SU-DHL-6 (cell line): ENCODE measurements around the gene FDX2.

Experiments used
- H2AFZ ChIP-seq: fragments of 200-600 bp; sonication (generic); 2 replicates; pipeline ENCODE4 v1.6.1; 2014; ENCODE audit warnings: low read depth, mild to moderate bottlenecking, moderate library complexity, mixed read lengths, antibody characterized with exemption, low read length; ENCODE audit not compliant: severe bottlenecking
- H3F3A ChIP-seq: fragments of 200-600 bp; shearing (Covaris generic); 2 replicates; pipeline ENCODE4 v1.6.0; 2016; ENCODE audit warnings: antibody characterized with exemption, mild to moderate bottlenecking; ENCODE audit not compliant: insufficient read depth
- H3K27ac ChIP-seq: fragments of 200-600 bp; sonication (generic); 2 replicates; pipeline ENCODE4 v1.5.1; 2016; ENCODE audit warnings: low read depth, mild to moderate bottlenecking, low read length, moderate library complexity, mixed read lengths
- H3K27me3 ChIP-seq: fragments of 200-600 bp; sonication (generic), shearing (Covaris generic); 2 replicates; pipeline ENCODE4 v1.6.0; 2014; ENCODE audit warnings: mild to moderate bottlenecking, low read length
- H3K36me3 ChIP-seq: fragments of 200-600 bp; sonication (generic); 2 replicates; pipeline ENCODE4 v1.6.1; 2014; ENCODE audit warnings: mild to moderate bottlenecking, low read length, mixed read lengths
- H3K4me2 ChIP-seq: fragments of 300-600, 200-600 bp; shearing (Covaris generic), sonication (generic); 2 replicates; pipeline ENCODE4 v1.6.0; 2014; ENCODE audit warnings: low read length, low read depth, mild to moderate bottlenecking; ENCODE audit not compliant: poor library complexity, severe bottlenecking
- H3K4me3 ChIP-seq: fragments of 200-600 bp; sonication (generic); 2 replicates; pipeline ENCODE4 v1.5.1; 2014; ENCODE audit warnings: antibody characterized with exemption, low read length, mild to moderate bottlenecking, mixed read lengths; ENCODE audit not compliant: insufficient read depth, poor library complexity, severe bottlenecking
- H3K79me2 ChIP-seq: fragments of 200-600 bp; sonication (generic); 2 replicates; pipeline ENCODE4 v1.6.1; 2014; ENCODE audit warnings: mild to moderate bottlenecking, low read length, moderate library complexity; ENCODE audit not compliant: insufficient read depth
- H3K9ac ChIP-seq: fragments of 200-600 bp; sonication (generic); 2 replicates; pipeline ENCODE4 v1.7.0; 2014; ENCODE audit warnings: mild to moderate bottlenecking, low read length
- H3K9me2 ChIP-seq: fragments of 200-600 bp; sonication (generic); replicated peaks from 2 replicates; pipeline ENCODE4 v1.6.1; 2014; ENCODE audit warnings: low read length; ENCODE audit not compliant: insufficient read depth
- H3K9me3 ChIP-seq: fragments of 200-600 bp; sonication (generic); 2 replicates; pipeline ENCODE4 v1.6.1; 2014; ENCODE audit warnings: low read length, mixed read lengths; ENCODE audit not compliant: insufficient read depth
- H4K20me1 ChIP-seq: fragments of 200-600 bp; sonication (generic); 2 replicates; pipeline ENCODE4 v1.6.1; 2014; ENCODE audit warnings: low read depth, mild to moderate bottlenecking, antibody characterized with exemption, low read length, moderate library complexity, mixed read lengths
- EZH2phosphoT487 ChIP-seq: fragments of 200-600 bp; sonication (generic), shearing (Covaris generic); conservative IDR thresholded peaks from 2 replicates; pipeline ENCODE4 v1.6.1; 2018; ENCODE audit warnings: mild to moderate bottlenecking, antibody characterized with exemption, low read length, moderate library complexity, mixed read lengths
- TF ChIP-seq, protein P1 (sequence below): fragments of 200-600 bp; sonication (generic); IDR thresholded peaks from one replicate; pipeline ENCODE4 v1.5.1; 2017; ENCODE audit warnings: antibody characterized with exemption, mild to moderate bottlenecking, low read length, moderate library complexity; ENCODE audit not compliant: insufficient read depth, poor library complexity, severe bottlenecking

The FDX2 gene

DNA sequence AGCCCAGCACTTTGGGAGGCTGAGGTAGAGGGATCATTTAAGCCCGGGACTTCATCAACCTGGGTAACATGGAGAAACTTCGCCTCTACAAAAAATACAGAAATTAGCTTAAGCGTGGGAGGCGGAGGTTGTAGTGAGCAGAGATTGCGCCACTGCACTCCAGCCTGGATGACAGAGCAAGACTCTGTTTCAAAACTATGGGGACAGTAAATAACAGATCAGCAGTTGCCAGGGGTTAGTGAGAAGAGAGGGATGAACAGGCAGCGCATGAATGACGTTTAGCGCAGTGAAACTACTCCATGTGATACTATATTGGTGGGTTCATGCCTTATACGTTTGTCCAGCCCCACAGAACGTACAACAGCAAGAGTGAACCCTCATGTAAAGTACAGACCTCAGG is 30.7 kb upstream of the FDX2 start:
- Histone ChIP-seq H3K9me3 (no peaks in the 10 kb centered on the region), H3K27ac (no peak overlapping the region), H4K20me1 (no peaks in the 10 kb centered on the region), H3K9me2 (no peaks in the 10 kb centered on the region), H3K4me2 (no peak overlapping the region), H3K36me3 (no peaks in the 10 kb centered on the region), H3K9ac (no peak overlapping the region), H2AFZ (no peak overlapping the region), H3K27me3 (no peaks in the 10 kb centered on the region), H3K79me2 (no peaks in the 10 kb centered on the region), H3K4me3 (no peak overlapping the region), H3F3A (0 out of 2 replicates have a peak, but pooled peaks cover 4% of the 10 kb centered on the region)
- TF ChIP-seq, protein P1, sequence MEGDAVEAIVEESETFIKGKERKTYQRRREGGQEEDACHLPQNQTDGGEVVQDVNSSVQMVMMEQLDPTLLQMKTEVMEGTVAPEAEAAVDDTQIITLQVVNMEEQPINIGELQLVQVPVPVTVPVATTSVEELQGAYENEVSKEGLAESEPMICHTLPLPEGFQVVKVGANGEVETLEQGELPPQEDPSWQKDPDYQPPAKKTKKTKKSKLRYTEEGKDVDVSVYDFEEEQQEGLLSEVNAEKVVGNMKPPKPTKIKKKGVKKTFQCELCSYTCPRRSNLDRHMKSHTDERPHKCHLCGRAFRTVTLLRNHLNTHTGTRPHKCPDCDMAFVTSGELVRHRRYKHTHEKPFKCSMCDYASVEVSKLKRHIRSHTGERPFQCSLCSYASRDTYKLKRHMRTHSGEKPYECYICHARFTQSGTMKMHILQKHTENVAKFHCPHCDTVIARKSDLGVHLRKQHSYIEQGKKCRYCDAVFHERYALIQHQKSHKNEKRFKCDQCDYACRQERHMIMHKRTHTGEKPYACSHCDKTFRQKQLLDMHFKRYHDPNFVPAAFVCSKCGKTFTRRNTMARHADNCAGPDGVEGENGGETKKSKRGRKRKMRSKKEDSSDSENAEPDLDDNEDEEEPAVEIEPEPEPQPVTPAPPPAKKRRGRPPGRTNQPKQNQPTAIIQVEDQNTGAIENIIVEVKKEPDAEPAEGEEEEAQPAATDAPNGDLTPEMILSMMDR: no peak
- no peak for TF ChIP-seq EZH2phosphoT487

DNA sequence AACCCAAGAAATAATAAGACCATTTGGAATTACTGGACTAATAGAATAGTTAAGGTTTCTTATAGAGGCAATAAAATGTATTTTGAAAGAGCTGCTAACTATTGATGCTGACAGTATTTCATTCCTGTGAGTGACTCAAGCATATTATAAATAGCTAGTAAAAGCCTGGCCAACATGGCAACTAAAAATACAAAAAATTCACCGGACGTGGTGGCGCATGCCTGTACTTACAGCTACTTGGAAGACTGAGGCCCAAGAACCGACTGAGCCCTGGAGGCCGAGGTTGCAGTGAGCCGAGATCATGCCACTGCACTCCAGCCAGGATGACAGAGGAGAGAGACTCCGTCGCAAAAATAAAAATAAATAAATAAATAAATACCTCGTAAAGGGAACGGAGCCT is 29.0 kb upstream of the FDX2 start:
- Histone ChIP-seq H3K36me3 (no peaks in the 10 kb centered on the region), H2AFZ (no peak overlapping the region), H3K9me2 (no peaks in the 10 kb centered on the region), H3F3A (0 out of 2 replicates have a peak, but pooled peaks cover 4% of the 10 kb centered on the region), H3K27me3 (no peaks in the 10 kb centered on the region), H3K4me2 (no peak overlapping the region), H3K79me2 (no peaks in the 10 kb centered on the region), H3K4me3 (no peak overlapping the region), H4K20me1 (no peaks in the 10 kb centered on the region), H3K9ac (no peak overlapping the region), H3K9me3 (no peaks in the 10 kb centered on the region), H3K27ac (no peak overlapping the region)
- TF ChIP-seq, protein P1: no peak
- TF ChIP-seq EZH2phosphoT487: no peak

DNA sequence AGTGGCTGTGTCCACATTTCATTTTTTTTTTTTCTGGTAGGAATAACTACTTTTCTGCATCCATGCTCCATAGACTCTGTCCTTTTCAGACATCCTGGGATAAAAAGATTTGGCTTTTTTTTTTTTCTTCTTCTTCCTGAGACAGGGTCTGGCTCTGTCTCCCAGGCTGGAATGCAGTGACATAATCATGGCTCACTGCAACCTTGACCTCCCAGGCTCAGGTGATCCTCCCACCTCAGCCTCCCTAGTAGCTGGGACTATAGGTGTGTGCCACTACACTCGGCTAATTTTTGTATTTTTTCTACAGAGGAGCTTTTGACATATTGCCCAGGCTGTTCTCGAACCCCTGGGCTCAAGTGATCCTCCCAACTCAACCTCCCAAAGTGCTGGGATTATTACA is 27.7 kb upstream of the FDX2 start:
- no peak overlapping the region for H3K27ac ChIP-seq
- H3K4me3 ChIP-seq: no peak overlapping the region
- H4K20me1 ChIP-seq: no peaks in the 10 kb centered on the region
- no peaks in the 10 kb centered on the region for H3K36me3 ChIP-seq
- H2AFZ ChIP-seq: no peak overlapping the region
- TF ChIP-seq EZH2phosphoT487: no peak
- TF ChIP-seq, protein P1: no peak
- no peaks in the 10 kb centered on the region for H3K9me3 ChIP-seq
- H3F3A ChIP-seq: 0 out of 2 replicates have a peak, but pooled peaks cover 4% of the 10 kb centered on the region
- H3K4me2 ChIP-seq: no peak overlapping the region
- H3K9me2 ChIP-seq: no peaks in the 10 kb centered on the region
- H3K27me3 ChIP-seq: no peaks in the 10 kb centered on the region
- no peaks in the 10 kb centered on the region for H3K79me2 ChIP-seq
- H3K9ac ChIP-seq: no peak overlapping the region
